Uterus (tissue), 2 donors: ENCODE measurements around the gene RIMOC1.

Experiments
- POLR2A ChIP-seq, 2 donors: fragments of 450-650 bp; IDR thresholded peaks; one replicate each; pipeline ENCODE4 v1.6.1; 2016; ENCODE audit warnings: antibody characterized with exemption in 2 of 2, mild to moderate bottlenecking in 1 of 2, moderate library complexity in 1 of 2
- TF ChIP-seq, protein P1 (sequence below), 4 experiments: fragments of 200-600 bp in 2 of 4; fragments of 450-650 bp in 2 of 4; sonication (generic) in 2 of 4; IDR thresholded peaks; one replicate each; pipeline ENCODE4 v1.5.1; 2016 to 2019; ENCODE audit warnings: antibody characterized with exemption in 4 of 4, mild to moderate bottlenecking in 2 of 4, moderate library complexity in 1 of 4

- TF ChIP-seq, protein P1, sequence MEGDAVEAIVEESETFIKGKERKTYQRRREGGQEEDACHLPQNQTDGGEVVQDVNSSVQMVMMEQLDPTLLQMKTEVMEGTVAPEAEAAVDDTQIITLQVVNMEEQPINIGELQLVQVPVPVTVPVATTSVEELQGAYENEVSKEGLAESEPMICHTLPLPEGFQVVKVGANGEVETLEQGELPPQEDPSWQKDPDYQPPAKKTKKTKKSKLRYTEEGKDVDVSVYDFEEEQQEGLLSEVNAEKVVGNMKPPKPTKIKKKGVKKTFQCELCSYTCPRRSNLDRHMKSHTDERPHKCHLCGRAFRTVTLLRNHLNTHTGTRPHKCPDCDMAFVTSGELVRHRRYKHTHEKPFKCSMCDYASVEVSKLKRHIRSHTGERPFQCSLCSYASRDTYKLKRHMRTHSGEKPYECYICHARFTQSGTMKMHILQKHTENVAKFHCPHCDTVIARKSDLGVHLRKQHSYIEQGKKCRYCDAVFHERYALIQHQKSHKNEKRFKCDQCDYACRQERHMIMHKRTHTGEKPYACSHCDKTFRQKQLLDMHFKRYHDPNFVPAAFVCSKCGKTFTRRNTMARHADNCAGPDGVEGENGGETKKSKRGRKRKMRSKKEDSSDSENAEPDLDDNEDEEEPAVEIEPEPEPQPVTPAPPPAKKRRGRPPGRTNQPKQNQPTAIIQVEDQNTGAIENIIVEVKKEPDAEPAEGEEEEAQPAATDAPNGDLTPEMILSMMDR (IDR thresholded peaks at IDR 0.05): no peak
- no peak for TF ChIP-seq POLR2A (IDR thresholded peaks at IDR 0.05)
Measured at GRCh38 chr5:41927604-41928003, 23.5 kb downstream of the RIMOC1 start.
